MV-4-11 (cell line): ENCODE results near the gene CA4.
"Not testable (repeated sequence)": the region's sequence is repeated elsewhere in the genome, so short reads cannot be mapped to it uniquely, and the experiment has no call there.

Source experiments
- DNase-seq: peaks from one replicate; lab custom pipeline; 2025; lab: John Stamatoyannopoulos, UW

CA4 gene

DNA sequence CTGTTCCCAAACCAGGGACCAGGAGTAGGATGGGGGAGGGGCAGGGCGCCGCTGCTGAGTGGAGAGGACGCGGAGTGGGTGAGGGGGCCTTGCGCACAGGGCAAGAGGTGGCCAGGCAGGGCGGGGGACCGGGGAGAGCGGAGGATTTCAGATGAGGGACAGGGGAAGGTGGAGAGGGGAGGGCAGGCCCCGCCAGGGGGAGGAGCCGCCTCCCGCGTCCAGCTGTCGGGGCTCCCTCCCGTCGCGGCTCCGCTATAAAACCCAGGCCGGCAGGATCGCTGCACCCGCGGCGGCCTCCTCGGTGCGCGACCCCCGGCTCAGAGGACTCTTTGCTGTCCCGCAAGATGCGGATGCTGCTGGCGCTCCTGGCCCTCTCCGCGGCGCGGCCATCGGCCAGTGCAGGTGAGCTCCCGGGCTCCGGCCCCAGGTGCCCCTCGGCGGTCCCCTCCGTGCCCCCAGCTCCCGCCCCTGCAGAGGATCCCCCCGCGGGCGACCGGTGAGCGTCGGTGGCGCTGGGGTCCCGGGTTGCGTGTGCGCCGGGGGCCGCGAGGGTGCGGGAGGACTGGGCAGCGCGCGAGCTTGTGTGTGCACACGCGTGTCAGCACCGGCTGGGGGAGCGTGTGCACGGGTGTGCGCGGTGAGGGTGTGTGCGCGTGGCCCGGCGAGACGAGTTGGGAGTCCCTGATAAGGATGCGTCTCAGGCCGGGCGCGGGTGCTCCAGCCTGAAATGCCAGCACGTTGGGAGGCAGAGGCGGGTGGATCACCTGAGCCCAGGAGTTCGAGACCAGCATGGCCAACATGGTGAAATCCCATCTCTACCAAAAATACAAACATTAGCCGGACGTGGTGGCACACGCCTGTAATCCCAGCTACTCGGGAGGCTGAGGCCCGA, at the start of gene CA4:
Gene CA4, plus strand, starts transcription at position 283 of the 892 bp plus-strand sequence. Its CDS starts 62 bp downstream, at position 345.
- no peak for DNase-seq

DNA sequence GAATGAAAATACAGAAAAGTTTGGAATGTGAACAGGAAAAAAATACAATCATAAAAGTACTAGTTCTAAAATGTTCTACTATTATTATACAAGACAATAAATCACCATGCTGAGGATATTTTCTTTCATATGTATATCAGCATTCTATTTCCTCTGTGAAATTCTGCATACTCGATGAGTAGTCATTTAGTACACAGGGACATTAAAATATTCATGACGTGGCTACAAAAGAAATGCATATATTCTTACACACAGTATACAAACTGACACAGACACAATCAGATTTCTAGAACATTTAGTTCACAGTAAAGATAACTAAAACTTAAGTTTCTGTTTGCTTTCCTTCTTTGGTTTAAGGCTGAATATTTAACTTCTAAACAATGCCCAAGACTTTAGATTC, 49.2 kb upstream of the CA4 start:
- DNase-seq = not testable (repeated sequence)

DNA sequence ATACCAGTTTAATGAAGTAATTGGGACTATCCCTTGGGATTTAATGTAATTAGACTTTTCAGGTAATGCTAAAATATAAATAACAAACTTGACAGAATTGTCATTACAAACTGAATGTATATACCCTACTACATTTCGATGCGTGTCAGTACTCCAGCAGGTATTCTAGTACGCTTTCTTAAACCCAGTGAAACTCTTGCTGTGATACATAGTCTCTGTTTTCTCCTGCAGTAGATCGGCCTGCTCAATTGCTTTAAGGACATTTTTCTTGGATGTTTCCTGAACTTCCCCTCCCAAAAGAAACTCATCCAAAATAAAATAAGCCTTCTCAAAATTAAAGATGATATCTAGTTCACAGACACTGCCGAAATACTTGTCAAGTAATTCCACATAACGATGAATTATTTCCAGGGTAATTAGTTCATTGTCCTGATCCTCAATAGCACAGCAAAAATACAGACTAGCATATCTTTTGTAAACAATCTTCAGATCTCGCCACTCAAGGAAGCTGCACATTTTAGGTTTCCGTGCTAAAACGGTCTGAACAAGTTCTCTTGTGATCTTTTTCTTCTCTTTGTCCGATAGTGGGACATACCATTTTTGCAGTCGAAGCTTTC, 47.6 kb upstream of the CA4 start:
- not testable (repeated sequence) for DNase-seq

DNA sequence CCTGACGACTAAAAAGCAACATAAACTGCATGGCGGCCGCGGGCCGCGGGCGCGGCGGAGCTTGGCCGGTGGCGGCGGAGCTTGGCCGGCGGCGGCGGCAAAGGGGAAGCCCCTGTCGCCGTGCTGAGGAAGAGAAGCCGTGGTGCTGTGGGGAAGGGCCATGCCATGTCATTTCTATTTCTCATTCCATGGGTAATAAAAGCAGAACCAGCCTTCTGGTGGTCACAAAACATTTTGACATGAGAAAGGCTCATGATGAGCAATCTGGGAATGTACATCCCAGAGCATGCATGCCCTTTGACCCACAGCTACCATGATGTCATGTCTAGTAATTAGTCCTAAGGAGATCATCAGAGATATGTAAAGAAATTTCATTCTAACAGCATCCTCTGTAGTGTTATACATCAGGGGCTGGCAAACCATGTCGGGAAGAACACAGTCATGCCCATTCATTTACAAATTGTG, 47.1 kb upstream of the CA4 start:
- DNase-seq = peak; percentile 80

DNA sequence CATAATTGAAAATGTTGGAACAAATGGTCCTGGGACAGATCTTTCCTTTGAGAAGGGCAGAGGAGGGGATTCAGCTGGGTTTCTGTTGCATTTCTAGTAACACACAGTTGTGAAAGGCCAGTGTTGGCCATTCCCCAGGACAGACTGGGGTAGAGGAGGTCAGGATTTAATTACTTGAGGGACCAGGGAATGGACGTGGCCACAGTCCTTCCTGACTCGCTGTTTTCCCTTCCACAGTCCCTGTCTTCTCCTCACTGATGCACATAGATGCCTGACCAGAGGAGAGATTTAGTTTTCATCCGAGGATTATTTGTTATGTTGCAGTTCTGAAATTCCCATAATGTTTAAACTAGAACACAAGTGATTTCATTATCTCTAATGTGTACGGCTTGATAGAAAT, 45.8 kb upstream of the CA4 start:
- no peak for DNase-seq

DNA sequence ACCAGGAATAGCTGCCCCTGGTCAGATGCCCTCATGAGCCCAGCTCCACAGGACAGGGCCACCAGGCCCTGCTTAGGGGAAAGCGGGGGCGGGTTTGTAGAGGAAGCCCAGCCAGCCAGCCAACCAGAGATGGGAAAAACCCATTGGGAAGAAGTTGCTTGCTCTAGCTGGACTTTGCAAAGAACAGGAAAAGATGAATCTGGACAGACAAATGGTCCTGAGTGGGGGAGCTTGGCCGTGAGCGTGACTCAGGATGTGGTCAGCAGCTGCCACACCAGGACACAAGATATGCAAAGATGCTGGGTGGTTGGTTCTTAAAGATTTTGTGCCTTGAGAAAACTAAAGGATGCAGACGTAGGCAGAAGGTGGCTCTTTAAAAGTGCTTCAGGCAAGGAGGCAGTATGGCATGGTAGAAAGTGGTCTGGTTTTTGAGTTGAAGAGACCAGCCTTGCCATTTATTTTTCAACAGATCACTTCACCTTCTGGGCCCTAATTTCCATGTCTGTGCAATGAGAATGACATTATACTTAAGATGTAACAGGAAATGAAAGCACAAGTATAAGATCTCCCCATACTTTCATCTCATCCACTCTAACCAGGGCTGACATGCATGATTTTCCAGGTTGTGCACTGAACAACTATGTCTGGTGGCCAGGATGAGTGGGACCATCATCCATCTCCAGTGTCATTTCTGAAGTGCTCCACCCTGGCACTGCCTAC, 43.3 kb upstream of the CA4 start:
- DNase-seq = no peak

DNA sequence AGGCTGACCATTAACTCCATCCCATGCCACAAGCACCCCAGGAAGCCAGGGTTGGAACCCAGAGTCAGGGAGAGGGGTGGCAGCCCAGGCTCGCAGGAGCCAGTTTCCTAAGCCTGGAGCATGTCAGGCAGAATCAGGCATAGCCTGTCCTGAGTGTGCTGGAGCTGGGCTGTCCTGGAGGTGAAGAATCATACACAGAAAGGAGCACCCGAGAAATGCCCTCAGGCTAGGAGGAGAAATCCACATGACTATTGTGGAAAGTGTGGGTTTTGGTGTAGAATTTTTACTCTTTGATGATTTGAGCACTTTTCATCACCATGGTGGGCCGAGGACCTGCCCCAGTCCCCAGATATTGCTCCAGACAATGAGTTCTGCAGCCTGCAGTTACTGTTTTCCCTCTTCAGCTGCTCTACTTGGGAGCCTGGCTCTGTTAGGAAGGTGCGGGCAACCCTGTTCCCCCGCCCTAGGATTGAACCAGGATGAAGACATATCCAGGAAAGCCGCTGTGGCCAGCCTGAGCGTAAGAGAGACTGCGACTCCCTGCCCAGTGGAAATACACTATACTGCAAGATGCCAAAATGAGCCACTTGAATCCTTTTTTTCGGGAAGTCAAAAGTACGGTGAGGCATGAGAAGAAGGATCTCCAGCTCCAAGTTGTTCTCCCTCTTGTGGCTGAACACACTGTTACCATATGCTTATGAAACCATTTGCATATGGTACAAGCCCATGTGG, 42.1 kb upstream of the CA4 start:
- DNase-seq = no peak

DNA sequence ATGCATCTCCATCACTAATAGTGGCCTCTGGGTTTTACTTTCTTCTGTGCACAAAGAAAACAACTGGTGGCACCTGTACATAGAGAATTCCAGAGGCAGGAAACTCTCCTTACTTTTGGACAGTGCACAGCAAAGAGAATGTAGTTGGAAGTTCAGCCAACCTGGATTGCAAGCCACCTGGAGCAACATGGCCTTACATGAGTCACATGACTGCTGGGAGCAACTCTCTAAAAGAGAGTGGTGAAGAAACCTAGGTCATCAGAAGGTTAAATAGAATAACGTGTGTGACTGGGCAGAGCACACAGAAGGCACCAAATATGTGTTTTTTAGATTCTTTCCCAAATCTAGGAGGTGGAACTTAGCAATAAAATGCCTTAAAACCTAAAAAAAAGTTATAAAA, 41.5 kb upstream of the CA4 start:
- DNase-seq = not testable (repeated sequence)

DNA sequence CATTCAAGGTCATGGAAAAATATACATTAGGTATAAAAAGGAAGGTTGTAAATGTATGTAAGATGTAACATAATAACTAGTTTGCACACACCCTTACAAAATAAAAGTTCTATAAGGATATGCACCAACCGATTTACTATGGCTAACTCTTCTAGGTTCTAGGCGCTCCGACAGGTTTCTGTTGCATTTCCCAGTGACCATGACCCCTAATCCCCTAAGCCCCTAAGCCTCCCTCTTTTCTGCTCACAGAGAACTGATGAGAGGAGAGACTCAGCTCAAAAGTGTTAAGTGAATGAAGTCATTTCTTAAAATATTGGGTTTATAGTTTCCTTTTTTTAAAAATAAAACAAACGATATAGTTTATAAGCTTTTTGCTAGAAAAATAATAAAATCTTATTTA, 41.1 kb upstream of the CA4 start:
- no peak for DNase-seq

DNA sequence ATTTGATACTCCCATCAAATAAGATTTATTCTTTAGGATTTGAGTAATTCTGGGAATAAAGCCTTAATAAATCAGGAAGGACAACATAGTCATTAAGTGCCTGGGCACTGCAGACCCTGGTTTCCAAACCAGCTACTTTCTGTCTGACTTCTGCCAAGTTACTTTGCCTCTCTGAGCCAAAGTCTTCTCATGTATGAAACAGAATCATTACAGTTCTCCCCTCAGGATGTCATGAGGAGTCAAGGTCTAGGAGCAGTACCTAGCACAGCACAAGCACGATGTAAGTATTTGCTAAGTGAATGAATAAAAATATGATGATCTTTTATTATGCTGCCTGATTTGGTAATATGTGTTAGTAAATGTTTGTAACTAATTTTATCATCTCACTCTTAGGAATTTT, 40.6 kb upstream of the CA4 start:
- no peak for DNase-seq

DNA sequence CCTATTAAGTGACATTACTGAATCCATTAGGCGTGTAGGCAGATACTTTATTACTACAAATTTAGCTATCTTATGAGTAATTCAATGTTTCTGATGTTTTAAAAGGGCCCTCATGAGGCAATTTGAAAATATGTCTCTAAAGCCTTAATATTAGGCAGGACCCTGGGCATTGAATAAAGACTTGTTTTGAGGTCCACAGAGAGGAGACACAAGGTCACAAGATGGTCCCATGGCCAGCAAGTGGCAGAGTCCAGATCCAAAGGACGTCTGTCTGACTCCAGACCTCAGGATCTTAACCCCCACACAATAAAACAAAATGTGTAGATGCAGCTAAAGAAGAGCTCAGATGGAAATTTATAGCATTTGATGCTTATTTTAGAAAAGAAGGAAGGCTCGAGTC, 39.2 kb upstream of the CA4 start:
- DNase-seq = no peak

DNA sequence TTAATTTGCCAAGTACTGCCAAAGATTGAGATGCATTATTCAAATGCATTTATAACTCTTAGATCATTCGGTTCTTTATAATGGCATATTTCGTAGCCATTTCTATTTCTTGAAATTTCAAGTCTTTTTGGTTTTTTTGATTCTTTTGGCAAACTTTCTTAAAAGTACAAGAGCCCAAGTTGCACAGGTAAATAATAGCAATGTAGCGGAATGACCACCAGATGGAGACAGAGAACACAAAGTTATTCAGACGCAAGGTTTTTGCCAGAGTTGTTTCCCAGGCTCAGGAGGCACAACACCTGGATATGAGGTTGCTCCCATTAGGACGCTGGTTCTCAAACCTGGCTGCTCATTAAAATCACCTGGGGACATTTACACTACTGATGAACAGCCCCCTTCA, 38.1 kb upstream of the CA4 start:
- not testable (repeated sequence) for DNase-seq

DNA sequence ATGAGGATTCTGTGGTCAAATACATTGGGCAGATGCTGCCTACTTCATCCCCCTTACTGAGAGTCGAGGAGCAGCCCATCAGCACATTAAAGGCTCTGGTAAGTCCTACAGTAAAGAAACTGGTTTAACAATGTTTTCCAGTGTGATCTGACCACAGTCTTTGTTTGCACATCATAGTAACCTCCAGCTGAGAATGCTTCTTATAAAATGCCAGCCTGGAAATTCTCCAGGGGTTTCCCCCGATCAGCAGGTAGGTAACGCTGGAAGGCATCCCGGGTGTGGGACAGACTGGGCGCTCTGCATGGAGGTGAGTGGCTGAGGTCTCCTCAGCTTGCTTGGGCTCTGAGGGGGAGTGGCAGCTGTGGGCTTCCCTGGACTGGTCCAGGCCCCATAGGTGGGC, 34.4 kb upstream of the CA4 start:
- not testable (repeated sequence) for DNase-seq

DNA sequence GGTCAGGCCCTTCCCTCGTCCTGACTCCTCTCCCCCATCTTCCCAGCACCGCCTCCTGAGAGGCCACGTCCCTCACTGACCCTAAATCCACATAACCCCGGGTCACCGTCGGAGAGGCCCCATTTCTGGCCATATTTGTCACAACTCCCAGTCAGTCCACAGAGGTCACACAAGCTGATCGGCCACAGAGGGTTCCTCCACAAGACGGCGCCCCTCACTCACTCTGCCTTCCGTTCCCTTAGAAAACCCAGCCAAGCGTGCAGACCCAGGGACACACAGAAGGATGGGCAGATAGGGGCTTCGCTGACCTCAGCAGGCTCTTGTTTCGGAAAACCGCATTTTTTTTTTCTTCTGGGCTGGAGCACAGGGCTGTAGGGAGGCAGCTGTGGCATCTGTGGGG, 33.6 kb upstream of the CA4 start:
- not testable (repeated sequence) for DNase-seq

DNA sequence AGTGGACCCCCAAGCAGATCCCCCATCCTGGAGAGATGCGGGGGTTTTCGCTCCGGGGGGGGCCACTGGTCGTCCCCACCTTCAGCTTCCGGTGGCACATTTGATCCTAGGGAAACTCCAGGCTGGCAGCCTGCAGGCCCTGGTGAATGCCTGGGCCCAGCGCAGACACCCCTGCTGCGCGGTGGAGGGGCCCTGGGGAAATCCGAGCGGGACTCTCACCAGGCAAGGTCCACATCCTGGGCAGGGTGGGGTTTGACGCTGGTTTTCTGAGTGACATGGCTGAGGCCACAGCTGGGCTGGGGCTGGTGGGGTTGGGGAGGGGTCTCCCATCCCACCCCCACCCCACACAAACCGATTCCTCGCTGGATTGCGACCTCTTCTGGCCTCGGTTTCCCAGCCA, 30.6 kb upstream of the CA4 start:
- DNase-seq = not testable (repeated sequence)

DNA sequence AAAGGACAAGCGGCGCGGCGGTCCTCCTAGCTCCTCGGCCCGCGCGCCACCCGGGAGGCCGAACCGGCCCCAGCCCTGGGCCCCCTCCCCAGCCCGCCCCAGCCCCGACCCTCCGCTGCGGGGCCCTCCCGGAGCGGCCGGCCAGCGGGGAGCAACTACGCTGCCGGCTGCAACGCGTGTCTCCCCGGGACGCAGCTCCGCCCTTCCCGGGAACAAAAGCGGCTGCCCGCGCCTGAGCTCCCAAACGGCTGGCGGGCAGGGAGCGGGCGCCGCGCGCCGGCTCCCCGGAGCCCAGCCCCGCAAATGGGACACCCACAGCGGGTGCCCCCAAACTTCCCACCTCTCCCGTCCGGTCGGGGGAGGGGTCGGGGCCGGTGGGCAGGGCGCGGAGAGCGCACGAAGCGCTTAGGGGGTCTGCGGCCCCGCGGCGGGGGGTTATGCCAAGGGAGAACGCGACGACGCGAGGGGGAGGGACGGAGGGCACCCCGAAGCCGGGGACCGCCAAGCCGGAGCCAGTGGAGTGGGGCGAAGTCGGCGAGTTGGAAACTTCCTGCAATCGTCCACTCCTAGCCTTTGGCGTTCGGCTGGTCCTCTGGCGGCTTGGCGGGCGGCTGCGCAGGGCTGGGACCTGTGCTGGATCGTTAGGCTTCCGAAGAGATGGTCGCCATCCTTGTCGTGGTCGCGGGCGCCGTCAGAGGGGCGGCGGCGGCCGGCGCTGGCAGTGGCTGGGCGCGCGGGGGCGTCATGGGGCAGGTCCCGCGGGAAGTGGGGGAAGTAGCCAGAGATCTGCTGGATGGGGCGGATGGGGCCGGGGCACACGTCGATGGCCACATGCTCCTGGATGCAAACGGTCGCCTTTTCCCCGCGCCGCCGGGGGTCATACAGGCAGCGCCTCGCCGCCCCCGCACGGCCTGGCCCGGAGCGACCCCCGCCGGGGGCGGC, 29.7 kb upstream of the CA4 start:
- DNase-seq = not testable (repeated sequence)

DNA sequence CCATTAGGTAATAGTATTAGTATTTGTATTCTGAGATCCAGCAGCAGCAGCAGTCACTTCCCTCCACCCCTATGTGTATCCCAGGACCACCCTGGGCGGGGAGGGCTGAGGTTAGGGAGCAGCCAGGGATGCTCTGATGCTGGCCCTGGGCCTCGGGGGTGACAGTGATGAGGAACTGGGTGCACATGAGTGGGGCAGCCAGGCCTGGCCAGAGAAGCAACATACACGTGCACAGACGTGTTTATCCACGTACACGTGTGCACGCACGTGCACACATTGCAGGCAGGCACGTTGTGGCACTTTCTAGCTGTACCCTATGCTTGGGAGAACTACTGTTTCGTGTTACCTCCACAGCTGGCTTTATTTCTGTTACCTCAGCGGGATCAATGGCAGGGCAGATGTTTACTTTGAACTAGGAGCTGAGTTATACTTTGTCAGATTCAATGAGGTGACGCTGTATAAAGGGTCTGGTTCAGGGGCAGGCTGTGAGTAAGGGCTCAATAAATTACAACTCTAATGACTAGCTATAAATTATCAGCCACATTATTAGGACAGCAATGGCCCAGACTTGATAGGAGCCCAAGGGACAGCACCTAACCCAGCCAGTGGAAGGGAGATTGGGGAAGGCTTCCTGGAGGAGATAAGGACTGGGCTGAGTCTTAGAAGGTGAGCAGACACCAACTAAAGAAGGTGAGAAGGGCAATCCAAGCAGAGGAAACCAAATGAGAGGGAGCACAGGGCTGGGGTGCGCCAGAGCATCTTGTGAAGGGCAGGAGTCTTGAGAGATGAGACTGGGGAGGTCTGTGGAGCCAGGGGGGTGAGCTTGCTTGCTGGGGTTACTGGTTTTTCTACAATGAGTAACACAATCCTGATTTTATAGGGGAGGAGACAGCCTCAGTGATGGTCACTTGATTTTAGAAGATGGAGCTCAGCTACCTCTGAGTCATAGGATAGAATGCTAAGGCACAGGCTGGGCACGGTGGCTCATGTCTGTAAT, 22.4 kb upstream of the CA4 start:
- no peak for DNase-seq

DNA sequence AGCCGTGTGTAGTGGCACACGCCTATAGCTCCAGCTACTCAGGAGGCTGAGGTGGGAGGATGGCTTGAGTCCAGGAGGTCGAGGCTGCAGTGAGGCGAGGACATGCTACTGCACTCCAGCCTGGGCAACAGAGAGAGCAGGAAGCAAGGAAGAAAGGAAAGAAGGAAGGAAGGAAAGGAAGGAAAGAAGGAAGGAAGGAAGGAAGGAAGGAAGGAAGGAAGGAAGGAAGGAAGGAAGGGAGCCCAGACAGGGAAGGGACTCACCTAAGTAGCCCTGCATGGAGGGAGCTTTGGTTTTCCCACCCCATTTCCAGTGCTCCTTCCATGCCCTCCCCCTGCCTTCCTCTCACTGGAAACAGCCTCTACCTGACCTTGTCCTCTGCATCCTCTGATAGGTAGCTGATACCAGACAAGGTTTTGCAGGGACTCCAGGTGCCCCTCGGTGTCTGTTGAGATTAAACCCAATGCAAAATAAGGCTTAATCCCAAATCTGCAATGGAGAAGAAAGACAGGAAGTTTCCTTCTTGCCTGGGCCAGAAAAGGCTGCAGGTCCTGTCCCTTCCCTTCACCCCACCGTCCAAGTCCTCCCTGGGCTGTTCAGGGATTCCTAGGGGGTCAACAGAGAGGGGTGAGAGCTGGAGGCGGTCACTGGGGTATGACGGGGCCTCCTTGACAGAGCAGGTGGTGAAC, 21.5 kb upstream of the CA4 start:
- DNase-seq = no peak

DNA sequence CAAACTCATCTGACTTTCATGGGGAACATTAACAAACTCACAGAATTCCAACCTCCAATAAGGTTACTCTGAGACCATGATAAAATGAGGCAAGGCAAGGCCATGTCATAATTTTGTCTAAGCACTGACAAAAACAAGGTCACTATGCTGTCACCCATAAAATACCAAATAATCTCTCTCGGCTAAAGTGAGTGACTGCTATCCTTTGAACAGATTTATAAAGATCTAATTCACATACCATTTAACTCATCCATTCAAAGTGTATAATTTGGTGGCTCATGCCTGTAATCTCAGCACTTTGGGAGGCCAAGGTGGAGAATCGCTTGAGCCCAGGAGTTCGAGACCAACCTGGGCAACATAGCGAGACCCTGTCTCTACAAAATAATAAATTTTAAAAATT, 20.6 kb upstream of the CA4 start:
- DNase-seq = no peak
